ENCODE measurements around the gene CBX8.
"Not testable (repeated sequence)": the region's sequence is repeated elsewhere in the genome, so short reads cannot be mapped to it uniquely, and the experiment has no call there.

The CBX8 gene

DNA sequence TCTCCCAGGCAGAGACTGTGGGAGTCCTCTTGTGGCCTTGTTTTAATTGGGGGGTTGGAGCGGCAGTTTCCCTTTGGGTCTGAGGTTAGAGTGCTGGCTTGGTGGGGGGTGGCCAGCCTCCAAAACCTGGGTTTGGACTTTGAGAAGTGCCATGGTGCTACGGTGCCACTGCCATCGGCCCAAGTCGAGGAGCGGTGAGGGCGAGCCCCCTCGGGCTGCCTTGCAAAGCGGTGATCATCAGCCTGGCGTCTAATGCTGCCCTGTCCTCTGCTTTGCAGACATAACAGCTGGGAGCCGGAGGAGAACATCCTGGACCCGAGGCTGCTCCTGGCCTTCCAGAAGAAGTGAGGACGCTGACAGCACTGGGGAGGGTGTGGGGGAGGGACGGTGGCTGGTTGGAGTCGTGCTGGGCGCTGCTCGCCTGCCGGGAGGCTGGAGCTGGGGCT, 17.8 kb downstream of the CBX8 start:
- DNase-seq (ENCODE audit: low read depth), result no peak

DNA sequence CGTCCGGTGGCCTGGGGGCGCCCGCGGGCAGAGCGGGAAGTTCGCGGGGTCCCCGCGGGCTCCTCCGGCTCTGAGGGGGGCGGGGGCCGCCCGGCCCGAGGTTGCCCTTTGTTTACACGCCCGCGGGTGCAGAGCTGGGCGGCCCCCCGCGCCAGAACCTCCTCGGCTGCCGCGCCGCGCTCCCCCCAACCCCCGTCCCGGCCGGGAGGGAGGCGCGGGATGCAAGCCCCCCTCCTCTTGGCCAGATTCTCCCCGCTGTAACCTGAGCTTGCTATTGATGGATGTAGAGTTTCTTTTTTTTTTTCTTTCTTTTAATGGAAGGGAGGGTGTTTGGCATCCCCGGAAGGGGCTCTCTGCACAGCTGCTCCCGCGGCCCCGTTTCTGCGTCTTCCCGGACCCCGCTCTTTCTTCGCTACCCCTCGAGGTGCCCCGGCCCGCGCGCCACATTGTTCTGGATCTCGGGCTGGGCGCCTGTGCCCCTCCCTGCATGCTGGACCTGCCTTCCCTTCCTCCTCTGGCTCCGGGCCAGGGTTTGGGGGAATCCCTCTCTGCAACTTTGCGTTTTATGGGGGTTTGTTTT, 18.3 kb downstream of the CBX8 start:
- no peak for DNase-seq (ENCODE audit: low read depth)

DNA sequence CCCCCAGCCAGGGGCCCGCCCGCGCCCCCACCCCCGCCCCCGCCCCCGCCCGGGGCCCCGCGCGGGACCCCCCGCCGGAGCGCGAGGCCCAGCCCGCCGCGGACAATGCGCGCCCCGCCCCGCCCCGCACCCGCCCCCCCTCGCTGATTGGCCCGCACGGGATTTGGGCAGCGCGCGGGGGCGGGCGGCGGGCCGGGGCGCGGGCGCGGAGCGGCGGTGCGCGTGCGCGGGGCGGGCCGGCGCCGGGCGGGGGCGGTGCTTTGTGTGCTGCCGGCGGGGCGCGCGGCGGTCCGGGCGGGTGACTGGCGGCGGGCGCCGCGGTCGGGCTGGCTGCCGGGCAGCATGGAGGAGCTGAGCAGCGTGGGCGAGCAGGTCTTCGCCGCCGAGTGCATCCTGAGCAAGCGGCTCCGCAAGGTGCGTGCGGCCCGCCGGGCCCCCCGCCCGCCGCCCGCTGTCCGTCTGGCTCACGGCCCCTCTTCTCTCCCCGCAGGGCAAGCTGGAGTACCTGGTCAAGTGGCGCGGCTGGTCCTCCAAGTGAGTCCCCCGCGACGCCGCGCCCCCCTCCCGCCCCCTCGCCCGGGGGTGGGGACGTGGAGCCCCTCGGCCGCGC, 18.9 kb downstream of the CBX8 start, which contains the start of gene CBX2:
TSS of gene CBX2 (plus strand) at position 255 of the 610 bp plus-strand sequence. CDS start at position 343, 88 bp downstream.
- DNase-seq (ENCODE audit: low read depth), result no peak

DNA sequence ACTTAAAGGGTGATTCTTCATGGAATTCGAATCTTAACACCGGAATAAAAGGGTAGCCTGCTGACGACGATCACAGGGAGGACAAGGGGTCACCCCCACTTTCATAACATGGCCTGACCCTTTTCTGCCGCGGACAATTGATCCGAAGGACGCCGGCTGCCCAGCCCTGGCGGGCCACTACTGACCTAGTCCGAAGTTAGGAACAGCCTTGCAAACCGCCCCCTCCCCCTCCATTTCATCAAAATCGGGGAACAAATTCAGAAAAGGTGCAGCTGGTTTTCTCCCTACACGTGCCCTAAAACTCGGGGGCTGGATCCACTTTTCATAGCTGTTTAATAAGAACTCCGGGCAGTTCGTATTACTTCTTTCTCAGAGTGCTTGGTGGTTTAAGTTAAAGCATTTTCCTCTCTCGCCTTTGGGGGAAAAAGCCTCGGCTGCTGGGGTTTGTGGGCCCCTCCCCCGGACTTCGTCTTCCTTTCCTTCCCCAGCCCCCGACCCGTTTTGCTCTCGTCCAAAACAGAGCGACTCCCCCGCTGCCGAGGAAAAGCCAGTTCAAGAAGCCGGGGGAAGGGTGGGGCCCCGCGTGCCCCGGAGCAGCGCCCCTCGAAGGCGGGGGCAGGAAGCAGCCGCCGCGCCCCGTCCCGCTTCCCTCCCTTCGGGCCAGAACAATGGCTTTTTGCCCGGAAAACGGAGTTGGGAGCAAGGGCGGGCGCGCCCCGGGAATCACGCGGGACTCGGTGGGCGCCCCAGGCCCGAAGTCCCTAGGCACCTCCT, 19.6 kb downstream of the CBX8 start:
- DNase-seq (ENCODE audit: low read depth), result no peak

DNA sequence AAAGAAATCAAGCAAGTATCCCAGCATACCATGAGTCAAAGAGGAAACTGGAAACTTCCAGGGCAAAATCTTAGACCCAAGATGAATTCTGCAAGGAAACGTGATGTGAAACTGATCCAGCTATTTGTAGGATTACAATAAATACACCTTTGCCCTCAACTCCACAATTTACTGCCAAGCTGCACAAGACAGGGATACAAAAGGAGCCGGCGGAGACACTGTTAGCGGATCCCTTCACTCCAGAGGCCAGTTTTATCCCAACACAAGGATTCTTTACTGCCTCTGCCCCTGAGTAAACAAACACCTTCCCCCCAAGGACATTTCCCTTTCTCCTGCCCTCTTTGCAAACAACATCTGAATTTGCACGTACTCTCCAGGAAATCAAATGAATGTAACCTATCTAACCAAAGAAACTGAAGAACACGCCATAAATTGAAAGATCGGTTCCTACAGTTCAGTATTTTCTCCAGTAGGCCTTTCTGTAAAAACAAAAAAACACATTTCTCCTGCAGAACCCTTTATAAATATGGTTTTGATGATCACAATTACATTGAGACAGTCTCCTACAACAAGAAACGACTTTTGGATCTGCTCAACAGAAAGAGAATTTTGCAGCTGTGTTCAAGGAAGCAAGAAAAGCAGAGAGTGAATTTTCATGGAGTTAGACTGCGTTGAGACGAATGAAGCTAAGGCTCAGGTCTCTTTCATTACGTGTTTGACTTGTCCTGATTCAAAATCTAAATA, 20.3 kb downstream of the CBX8 start:
- DNase-seq (ENCODE audit: low read depth), result no peak

DNA sequence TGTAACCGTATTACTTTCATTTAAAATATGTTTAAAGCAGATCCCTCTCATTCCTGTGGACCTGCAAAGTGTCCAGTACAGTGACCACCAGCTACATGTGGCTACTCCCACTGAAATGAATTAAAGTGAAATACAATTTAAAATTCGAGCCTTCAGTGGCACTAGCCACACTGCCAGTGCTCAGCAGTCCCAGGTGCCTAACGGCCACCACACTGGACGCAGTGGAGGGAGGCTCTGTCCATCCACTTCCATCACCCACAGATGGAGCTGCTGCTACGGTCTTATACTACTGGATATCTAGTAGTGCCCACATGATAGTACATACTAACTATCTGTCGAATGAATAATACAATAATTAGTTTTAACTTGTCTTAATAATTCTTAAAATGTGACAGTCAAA, 21.2 kb downstream of the CBX8 start:
- DNase-seq (ENCODE audit: low read depth), result no peak

DNA sequence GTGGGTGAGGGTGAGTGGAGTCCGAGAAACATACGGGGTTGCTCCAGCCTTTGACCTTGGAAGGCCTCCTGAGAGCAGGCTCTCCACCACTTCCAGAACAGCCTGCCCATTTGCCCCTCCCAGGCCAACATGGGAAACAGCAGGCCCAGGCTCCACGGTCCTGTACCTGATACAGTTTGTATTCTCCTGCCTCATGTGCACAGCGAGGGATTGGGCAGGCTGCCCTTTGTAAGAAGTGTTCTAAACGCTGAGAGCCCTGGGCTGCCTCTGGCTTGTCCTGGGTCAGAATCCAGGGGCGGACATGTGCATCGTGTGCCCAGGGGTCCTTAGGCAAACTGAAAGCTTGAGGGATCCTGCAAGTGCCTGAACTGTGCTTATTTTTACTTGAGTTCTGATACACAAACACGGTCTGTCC, 22.3 kb downstream of the CBX8 start:
- no peak for DNase-seq (ENCODE audit: low read depth)

DNA sequence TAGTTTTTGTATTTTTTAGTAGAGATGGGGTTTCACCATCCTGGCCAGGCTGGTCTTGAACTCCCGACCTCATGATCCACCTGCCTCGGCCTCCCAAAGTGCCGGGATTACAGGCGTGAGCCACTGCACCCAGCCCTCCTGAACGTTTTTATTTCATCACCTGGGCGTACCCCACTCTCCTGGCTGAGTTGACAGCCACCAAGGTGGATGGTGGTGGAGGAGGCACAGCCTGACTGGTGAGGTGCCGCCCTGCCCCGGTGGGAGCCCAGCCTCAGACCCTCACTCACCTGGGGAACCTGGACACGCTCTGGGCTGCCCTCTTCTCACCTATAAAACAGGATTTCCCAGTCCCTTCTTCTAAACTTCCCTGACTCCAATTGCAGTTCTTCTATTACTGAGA, 24.2 kb downstream of the CBX8 start:
- not testable (repeated sequence) for DNase-seq (ENCODE audit: low read depth)

DNA sequence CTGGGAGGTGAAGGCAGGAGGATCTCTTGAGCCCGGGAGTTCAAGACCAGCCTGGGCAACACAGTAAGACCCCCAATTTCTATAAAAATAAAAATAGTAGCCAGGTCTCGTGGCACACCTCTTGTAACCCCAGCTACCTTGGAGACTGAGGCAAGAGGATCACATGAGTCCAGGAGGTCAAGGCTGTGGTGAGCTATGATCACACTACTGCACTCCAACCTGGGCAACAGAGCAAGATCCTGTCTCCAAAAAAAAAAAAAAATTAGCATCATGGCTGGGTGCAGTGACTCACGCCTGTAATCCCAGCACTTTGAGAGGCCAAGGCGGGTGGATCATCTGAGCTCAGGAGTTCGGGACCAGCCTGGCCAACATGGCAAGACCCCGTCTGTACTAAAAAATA, 25.6 kb downstream of the CBX8 start:
- DNase-seq (ENCODE audit: low read depth), result no peak

DNA sequence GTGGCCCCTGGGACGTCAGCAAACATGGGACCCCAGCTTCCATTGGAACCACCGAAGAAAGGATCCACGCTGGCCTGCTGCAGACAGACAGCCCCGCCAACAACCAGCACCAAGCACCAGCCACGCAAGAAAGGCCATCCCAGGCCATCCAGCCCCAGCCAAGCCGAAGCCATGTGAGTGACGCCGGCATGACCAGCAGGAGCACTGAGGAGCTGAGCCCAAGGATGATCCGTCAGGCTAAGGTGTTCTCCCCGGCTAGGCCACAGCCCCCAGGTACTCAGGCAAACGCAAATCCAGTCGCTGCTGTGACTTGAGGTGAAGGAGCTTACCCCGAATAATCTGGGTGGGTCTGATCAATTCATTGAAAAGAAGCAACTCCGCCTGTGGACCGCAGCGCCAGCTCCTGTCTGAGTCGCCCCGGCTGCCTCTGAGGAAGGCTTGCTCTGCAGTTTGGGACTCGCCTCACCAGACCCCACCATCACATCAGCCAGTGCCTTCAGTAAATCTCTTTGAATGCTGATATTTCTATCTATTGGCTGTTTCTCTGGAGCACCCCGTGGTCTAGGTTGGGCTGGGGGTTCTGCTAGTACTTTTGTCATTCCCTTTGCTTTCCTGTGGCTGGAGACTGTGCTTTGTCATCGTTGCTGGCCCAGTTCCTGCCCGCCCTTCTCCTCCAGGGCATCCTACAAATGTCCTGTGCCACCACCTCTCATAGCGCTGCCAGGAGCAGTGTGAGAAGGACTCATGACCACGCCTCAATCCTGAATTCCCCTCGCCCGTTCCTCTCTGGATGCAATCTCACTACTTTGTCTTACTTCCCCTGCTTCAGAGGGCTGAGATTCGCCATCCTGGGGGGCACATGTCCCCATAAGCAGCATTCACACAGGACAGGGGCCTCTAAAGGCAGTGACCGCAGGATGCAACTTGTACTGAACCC, 27.0 kb downstream of the CBX8 start:
- no peak for DNase-seq (ENCODE audit: low read depth)

DNA sequence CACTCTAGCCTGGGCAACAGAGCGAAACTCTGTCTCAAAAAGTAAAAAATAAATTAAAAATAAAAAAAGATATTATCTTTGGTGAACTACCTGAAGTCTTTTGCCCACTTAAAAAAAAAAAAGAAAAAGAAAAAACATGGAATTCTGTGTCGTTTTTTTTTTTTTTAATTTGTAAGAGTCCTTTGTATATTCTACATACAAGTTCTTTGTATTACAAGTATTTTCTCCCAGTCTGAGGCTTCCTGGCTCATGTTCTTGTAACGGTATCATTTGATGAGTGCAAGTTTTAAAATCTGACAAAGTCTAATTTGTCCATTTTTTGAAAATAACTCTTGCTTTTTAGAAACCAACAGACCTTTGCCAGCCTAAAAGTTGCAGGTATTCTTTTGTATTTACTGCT, 31.2 kb downstream of the CBX8 start:
- DNase-seq (ENCODE audit: low read depth), result no peak

DNA sequence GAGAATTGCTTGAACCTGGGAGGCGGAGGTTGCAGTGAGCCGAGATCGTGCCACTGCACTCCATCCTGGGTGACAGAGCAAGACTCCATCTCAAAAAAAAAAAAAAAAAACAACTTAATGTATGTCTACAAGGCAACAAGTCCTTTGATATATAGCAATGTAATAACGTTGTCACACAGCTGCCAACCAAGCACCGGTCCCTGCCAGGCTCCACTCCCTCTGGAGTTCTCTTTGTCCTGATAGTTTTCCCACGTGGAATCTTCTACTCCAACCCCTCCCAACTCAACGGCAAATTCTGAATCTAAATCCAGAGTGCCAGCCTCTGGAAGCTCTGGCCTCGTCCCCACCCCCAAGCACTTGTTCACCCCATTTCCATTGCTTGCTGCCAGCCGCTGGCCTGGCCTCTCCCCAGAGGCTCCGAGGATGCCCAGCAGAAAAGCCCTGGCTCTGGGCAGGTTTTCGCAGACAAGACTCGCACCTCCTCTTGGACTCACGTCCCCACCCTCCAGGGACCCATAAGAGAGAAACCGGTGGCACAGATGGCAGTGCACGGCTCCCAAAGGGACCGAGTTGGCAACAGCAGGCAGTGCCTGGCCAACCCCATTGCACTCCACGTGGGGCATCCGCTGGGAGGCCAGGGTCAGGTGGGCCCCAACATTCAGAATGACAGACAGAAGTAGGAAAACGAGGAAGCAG, 34.8 kb downstream of the CBX8 start:
- no peak for DNase-seq (ENCODE audit: low read depth)

DNA sequence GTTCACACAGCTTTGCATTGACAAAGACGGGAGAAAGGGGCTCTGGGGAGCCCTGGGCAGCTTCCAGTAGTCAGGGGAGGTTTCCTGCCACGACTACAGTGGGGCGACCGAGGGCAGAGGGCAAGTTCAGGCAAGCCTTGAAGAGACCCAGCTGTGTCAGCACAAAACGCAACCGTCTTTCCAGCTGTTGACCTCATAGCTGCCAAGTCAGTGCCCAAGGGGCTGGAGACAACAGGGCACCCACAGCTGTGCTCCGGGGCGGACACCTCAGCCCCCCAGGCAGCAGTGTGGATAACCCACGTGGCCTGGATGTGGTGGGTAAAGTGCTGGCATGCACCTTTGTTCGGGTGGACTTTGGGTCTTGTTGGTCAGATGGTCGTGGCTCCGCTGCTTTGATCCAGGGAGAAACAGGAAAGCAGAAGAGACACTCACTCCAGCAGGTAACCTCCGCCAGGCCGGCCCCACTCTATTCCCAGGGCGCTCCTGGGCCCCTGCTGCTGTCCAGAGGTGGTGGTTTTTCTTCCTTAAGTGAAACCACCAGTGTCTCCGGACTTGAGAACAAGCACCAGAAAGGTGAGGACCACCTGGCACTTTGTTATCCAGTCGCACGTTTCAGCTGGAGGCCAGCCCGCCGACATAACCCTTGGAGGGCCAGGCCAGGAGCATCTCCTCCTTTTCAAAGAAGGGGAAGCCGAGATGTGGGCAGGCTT, 36.5 kb downstream of the CBX8 start:
- DNase-seq (ENCODE audit: low read depth), result no peak

DNA sequence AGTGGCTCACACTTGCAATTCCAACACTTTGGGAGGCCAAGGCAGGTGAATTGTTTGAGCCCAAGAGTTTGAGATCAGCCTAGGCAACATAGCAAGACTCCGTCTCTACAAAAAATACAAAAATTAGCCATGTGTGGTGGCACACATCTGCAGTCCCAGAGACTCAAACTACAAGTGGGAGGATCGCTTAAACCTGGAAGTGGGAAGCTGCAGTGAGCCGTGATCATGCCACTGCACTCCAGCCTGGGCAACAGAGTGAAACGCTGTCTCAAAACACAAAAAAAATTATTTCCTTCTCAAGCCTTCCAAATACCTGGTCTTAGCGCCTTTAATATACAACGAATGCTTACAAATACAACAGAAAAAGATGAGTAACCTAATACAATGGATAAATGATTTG, 38.6 kb downstream of the CBX8 start:
- no peak for DNase-seq (ENCODE audit: low read depth)

DNA sequence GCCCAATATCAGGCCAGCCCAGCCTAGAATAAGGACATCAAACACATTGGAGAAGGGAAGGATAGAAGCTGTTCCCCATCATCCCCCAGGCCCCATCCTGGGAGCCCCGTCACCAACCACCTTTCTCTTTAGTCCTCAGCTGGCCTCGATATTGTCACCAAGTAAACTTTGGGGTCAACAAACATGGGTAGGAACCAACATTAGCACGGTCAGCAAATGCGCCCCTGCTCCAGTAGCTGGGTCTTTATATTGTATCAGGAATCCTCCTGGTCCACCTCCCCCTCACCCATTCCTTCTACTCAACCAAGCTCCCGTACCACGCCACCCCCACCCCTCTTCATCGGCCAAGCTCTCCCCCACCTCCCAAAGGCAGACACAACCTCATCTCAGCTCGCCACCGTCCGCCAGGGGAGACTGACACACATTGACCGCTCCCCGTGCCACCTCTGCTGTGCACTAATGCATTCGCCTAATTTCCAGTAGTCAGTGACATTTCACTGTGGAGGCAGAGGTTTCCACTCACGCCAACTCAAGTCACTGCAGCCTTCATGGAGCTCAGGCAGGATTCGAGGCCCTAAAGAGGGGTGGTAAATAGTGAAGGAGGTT, 39.6 kb downstream of the CBX8 start:
- DNase-seq (ENCODE audit: low read depth), result no peak

DNA sequence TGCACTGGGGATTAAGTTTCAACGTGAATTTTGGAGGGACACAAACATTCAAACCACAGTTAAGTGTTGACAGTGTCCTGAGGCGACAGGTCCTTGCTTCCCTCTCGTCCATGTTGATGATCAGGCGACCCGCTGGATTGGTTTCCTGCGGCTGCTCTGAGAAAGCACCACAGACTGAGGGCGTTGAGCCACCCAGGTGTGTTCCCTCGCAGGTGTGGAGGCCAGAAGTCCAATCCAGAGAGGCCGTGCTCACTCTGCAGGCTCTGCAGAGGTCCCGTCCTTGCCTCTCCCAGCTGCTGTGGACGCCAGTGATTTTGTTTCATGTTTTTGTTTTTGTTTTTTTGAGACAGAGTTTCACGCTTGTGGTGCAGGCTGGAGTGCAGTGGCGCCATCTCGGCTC, 41.3 kb downstream of the CBX8 start:
- DNase-seq (ENCODE audit: low read depth), result no peak

DNA sequence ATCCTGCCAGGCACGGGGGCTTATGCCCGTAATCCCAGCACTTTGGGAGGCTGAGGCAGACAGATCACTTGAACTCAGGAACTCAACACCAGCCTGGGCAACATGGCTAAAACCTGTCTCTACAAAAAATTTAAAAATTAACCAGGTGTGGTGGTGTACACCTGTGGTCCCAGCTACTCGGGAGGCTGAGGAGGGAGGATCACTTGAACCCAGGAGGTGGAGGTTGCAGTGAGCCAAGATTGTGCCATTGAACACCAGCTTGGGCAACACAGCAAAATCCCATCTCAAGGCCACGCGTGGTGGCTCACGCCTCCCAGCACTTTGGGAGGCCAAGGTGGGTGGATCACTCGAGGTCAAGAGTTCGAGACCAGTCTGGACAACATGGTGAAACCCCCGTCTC, 42.0 kb downstream of the CBX8 start:
- not testable (repeated sequence) for DNase-seq (ENCODE audit: low read depth)

DNA sequence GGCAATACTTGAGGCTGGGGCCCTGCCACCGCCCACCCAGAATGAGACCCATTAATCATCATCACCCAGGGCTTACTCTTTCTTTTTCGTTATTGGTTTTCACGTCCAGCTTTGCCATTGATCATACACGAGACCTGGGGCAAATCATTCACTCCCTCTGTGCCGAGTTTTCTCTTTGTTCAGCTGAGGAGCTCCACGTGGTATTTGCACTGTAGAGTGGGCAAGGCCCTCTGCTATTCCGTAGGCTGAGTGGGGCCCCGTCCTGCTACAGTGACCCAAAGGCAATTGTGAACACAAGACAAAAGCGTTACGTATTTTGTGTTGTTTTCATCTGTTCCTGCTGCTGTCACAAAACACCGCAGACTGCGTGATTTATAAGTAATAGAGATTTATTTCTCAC, 42.5 kb downstream of the CBX8 start:
- no peak for DNase-seq (ENCODE audit: low read depth)

DNA sequence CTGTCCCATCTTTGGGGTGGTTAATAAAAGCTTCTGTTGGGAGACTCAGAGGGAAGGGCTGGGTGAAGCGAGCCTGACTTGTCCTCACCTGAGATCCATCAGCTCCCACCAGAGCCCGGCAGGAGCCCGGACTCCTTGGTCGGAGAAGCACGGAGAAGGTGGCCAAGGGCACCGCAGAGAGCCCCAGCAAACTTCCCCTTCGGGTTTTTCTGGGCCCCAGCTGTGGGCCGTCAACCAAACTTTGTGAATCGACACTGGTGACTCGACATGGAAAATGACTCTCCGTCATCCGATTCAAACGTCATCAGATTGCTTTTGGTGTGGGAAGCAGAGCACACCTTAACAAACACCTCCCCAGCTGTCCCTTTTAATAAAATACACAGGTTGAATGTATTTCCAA, 44.7 kb downstream of the CBX8 start:
- no peak for DNase-seq (ENCODE audit: low read depth)

Data from non-pigmented ciliary epithelial cell (primary cell).